Measurements from ENCODE around the gene FAM170B. TPM values are rescaled to one million over a fixed set of nuclear protein-coding genes. Genes with fewer than 3 reads are reported as not detected.

Gene FAM170B
- total RNA-seq, 2 experiments from 2014 or later: not detected

DNA sequence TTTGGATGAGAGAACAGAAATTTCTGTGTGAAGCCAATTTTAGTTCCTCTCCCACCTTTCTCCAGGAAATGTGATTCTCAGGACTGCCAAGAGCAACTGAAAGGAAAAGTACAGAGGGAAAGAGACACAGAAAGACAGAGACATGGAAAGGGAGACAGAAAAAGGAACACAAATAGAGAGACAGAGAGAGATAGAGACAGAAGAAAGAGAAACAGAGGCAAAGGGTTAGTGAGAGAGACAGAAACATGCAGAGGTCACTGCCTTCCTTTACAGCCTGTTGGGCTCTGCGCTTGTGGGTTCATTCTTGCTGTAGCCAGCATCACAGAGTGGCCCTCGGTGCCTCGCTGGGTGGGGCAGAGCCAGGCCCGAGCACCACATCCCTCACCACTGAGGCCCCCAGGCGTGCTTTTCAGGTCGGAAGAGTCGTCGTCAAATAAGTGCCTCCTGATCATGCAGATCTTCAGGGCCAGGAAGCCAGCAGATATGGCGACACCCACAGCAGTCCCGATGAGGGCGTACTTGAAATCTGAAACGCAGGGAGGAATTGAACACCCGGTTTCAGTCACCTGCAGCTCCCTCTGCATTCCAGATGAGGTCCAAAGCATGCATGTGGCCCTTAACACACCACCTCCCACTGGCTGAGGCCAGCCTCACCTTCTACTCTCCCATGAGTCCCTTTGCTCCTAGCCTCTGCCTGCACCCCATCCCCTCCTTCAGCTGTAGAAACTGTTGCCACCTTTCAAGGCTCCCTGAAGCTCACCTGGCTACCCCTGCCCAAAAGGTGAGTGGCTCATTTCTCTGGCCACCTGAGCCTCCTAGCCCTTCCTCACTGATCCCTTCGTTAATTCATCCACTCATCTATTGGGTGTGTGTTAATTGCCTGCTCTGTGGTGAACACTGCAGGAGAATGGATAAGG, 32.9 kb upstream of the FAM170B start:
- Mint-ChIP-seq H3K27me3 (ENCODE audit: low read depth) (no peaks in the 10 kb centered on the region), H3K4me3 (no peak overlapping the region), H3K27ac (no peak overlapping the region), H3K4me1 (ENCODE audit: low read depth) (no peaks in the 10 kb centered on the region), H3K36me3 (ENCODE audit: low read depth) (no peaks in the 10 kb centered on the region), H3K9me3 (no peaks in the 10 kb centered on the region)
- no peak for DNase-seq
- intact Hi-C loops (cut with micrococcal nuclease): no loop called here
- CTCF ChIA-PET: no interaction called here

DNA sequence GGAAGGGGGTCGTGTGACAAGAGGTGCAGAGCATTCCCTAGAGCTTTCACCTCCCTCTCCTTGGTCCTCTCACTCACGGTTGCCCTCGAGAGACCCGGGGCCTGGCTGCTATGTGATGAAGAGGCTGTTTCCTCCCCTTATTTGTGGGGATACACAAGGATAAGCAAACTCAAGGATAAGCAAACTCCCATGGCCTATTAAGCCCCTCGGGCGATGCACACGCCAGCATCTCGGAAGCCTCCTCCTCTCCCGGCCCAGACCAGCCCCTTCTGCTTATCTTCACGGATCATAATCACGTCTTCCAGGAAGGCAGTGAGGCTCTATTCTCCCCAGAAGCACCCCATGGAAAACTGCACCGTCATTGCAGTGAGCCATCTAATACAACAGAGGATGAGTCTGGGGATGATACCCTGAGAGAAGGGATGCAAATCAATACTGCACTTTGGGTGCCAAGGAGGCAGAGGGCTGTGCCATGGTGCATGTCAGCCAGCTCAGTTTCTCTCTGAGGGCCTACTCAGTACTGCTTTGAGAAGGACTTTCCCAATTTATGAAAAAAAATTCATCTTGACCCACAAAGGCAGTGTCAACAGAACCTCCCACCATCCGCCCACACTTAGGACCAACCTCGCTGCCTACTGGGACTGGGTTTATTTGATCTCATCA, 32.1 kb upstream of the FAM170B start:
- Mint-ChIP-seq H3K4me3 (no peak overlapping the region), H3K27ac (no peak overlapping the region), H3K36me3 (ENCODE audit: low read depth) (no peaks in the 10 kb centered on the region), H3K27me3 (ENCODE audit: low read depth) (no peaks in the 10 kb centered on the region), H3K4me1 (ENCODE audit: low read depth) (no peaks in the 10 kb centered on the region), H3K9me3 (no peaks in the 10 kb centered on the region)
- DNase-seq: no peak
- intact Hi-C loops (cut with micrococcal nuclease): loop anchor here (2.0 kb wide), 1 partner anchor 185 kb away; no protein-coding TSS in a partner anchor
- CTCF ChIA-PET: interaction anchor here (0.5 kb wide), 1 partner anchor 39 kb away, joined by 3 read pairs; no protein-coding TSS in a partner anchor

DNA sequence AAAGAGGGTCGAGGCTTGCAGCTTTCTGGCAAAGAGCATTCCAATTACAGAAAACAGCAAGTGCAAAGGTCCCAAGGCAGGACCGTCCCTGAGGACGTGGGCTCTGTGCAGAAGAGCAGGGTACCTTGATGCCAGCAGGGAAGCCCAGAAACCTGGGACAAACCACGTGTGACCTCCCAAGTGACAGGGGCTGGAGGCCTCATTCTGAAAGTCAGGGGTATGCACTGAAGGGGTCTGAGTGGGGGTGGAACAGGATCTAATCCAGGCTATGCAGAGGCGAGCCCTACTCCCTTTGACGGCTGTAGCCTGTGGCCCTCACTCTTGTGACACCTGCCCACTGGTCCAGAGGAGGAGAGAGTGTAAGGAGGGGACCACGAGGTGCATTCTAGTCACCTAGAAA, 31.4 kb upstream of the FAM170B start:
- CTCF ChIA-PET: interaction anchor here (0.6 to 1.6 kb wide), 2 partner anchors 254 to 507 kb away, joined by 4 to 8 read pairs; no protein-coding TSS in a partner anchor
- intact Hi-C loops (cut with micrococcal nuclease): loop anchor here (2.0 kb wide), 1 partner anchor 184 kb away; no protein-coding TSS in a partner anchor
- no peak overlapping the region for H3K27ac Mint-ChIP-seq
- no peaks in the 10 kb centered on the region for H3K27me3 Mint-ChIP-seq (ENCODE audit: low read depth)
- no peak for DNase-seq
- no peaks in the 10 kb centered on the region for H3K36me3 Mint-ChIP-seq (ENCODE audit: low read depth)
- no peaks in the 10 kb centered on the region for H3K4me1 Mint-ChIP-seq (ENCODE audit: low read depth)
- no peaks in the 10 kb centered on the region for H3K9me3 Mint-ChIP-seq
- H3K4me3 Mint-ChIP-seq: no peak overlapping the region

DNA sequence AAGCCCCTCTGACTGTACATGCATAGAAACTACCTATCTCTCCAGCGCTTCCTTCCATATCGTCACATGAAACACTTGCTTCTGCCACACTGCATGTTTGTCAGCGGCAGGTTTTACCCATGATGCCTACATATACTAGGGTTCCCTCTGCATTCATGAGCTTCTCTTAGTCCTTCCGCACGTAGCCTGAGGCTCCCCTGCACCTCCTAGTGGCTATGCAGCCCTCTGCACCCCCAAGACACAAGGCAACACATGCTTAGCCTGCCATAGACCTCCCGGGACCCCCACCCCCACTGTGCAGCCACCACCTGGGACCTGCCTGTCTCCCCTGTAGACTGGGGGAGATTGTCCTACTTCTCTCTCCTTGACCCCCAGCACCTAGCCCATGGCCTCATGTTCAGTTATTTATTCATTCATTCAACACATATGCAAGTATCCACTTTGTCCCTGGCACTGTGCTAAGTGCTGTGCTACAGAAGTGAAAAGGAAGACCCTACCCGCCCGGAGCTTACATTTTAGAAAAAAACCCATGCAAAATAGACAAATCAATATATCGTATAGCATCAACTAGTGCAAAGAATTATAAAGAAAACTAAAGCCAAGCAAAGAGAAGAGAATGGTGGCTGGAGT, 30.9 kb upstream of the FAM170B start:
- Mint-ChIP-seq H3K36me3 (ENCODE audit: low read depth) (no peaks in the 10 kb centered on the region), H3K27ac (no peak overlapping the region), H3K27me3 (ENCODE audit: low read depth) (no peaks in the 10 kb centered on the region), H3K4me3 (no peak overlapping the region), H3K9me3 (no peaks in the 10 kb centered on the region), H3K4me1 (ENCODE audit: low read depth) (no peaks in the 10 kb centered on the region)
- intact Hi-C loops (cut with micrococcal nuclease): loop anchor here (1.0 to 5.0 kb wide), 3 partner anchors 184 to 506 kb away; no protein-coding TSS in a partner anchor
- DNase-seq: peak; percentile 46
- CTCF ChIA-PET: interaction anchor here (0.6 to 1.6 kb wide), 9 partner anchors 9 to 609 kb away, joined by 3 to 8 read pairs (median 3); no protein-coding TSS in a partner anchor

DNA sequence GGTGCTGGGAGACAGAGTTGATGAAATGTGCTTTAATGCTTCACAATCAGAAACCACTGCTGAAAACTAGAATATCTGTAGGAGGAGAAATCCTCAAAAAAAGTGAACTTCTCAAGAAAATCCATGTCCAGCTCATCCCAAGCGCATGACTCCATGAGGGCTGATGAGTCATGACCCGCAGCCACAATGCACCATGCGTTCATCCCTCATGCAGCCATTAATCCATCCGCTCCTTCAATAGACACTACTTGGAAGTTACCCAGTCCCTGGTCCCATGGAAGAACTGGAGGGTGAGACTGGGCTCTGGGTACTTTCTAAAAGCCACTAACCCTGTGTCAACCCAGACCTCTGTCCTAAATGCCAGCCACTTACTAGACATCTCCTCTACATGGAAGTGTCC, 29.9 kb upstream of the FAM170B start:
- intact Hi-C loops (cut with micrococcal nuclease): loop anchor here (1.0 to 5.0 kb wide), 3 partner anchors 183 to 505 kb away; no protein-coding TSS in a partner anchor
- CTCF ChIA-PET: interaction anchor here (1.0 to 1.6 kb wide), 4 partner anchors 12 to 506 kb away, joined by 3 to 8 read pairs (median 5); no protein-coding TSS in a partner anchor

DNA sequence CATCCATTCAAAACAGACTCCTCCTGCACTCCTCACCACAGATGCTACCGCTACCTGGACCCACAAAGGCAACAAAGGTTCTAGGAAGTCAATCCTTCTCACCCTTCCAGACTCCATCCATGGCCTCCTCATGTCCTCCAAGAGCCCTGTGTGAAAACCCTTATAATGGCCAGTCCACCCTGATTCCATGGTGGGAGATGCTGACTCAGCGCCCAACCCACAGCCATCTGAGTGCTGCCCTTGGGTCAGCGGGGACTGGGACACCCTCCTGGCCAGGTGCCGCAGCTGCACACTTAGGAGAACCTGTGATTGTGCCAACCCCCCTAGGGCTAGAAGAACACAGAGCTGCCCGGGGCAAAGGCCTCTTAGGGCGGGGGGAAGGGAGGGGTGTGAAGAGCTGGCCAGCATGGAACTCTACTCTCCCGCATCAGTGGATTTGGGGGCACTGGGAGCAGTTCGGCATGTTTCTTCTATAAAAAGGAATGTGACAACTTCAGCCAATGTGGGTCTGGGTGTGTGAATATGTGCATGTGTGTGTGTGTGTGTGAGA, 29.0 kb upstream of the FAM170B start:
- H3K36me3 Mint-ChIP-seq (ENCODE audit: low read depth): no peaks in the 10 kb centered on the region
- H3K27ac Mint-ChIP-seq: no peak overlapping the region
- no peak for DNase-seq
- H3K4me3 Mint-ChIP-seq: no peak overlapping the region
- CTCF ChIA-PET: no interaction called here
- no peaks in the 10 kb centered on the region for H3K9me3 Mint-ChIP-seq
- intact Hi-C loops (cut with micrococcal nuclease): loop anchor here (5.0 kb wide), 1 partner anchor 349 kb away; no protein-coding TSS in a partner anchor
- H3K27me3 Mint-ChIP-seq (ENCODE audit: low read depth): peaks cover 3% of the 10 kb centered on the region
- H3K4me1 Mint-ChIP-seq (ENCODE audit: low read depth): no peaks in the 10 kb centered on the region

More for the DNA sequence above, 29.9 kb upstream of the FAM170B start:
- Mint-ChIP-seq H3K27ac (no peak overlapping the region), H3K27me3 (ENCODE audit: low read depth) (no peaks in the 10 kb centered on the region), H3K9me3 (no peaks in the 10 kb centered on the region), H3K4me1 (ENCODE audit: low read depth) (no peaks in the 10 kb centered on the region), H3K36me3 (ENCODE audit: low read depth) (no peaks in the 10 kb centered on the region), H3K4me3 (no peak overlapping the region)
- no peak for DNase-seq

DNA sequence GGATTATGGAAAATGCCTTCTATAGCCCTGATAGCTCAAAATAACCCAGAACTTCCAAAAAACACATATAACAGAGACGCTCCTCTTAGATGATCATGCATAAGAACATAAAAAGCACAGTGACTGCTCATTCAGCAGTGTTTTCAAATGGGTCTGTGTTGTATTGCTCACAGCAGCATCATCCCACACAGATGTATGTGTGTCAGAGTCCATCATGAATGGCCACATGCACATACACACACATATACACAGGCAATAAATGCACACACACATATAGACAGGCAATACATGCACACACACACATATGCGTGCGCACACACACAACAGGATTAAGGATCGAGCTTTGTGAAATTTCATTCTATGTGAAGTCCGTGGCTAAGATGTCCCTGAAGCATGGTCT, 28.2 kb upstream of the FAM170B start:
- CTCF ChIA-PET: interaction anchor here (0.7 to 1.3 kb wide), 4 partner anchors 15 to 882 kb away, joined by 3 to 5 read pairs (median 3); no protein-coding TSS in a partner anchor
- no peak overlapping the region for H3K27ac Mint-ChIP-seq
- no peaks in the 10 kb centered on the region for H3K4me1 Mint-ChIP-seq (ENCODE audit: low read depth)
- H3K4me3 Mint-ChIP-seq: no peak overlapping the region
- H3K9me3 Mint-ChIP-seq: no peaks in the 10 kb centered on the region
- no peaks in the 10 kb centered on the region for H3K36me3 Mint-ChIP-seq (ENCODE audit: low read depth)
- H3K27me3 Mint-ChIP-seq (ENCODE audit: low read depth): peaks cover 3% of the 10 kb centered on the region
- intact Hi-C loops (cut with micrococcal nuclease): loop anchor here (5.0 kb wide), 1 partner anchor 350 kb away; no protein-coding TSS in a partner anchor
- DNase-seq: no peak

DNA sequence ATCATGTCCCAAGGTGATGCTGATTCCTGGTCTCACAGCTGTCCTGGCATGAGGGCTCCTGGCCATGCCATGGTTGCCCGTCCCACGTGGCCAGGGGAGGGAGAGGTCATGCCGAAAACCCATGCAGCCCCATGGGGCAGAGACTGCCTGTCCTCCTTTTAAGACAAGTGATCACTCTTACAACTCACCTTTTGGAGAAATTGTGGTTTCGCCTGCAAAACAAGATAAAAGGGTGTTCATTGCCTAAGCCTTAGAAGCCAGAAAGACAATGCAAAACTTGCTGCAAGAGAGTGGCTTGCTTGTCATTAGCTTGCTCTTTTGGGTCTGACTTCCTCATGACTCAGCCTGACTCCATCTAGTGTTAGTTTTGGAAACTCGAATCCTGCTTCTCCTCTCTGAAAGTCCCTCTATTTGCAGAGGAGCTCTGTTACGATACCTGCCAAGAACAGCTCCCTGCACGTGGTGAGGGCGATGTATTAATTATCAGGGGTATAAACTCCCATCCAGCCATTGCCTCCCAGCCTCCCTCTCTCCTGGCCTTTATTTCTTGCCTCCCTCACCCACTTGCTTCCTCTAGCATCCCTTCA, 27.7 kb upstream of the FAM170B start:
- intact Hi-C loops (cut with micrococcal nuclease): loop anchor here (5.0 kb wide), 1 partner anchor 351 kb away; no protein-coding TSS in a partner anchor
- no peak overlapping the region for H3K27ac Mint-ChIP-seq

DNA sequence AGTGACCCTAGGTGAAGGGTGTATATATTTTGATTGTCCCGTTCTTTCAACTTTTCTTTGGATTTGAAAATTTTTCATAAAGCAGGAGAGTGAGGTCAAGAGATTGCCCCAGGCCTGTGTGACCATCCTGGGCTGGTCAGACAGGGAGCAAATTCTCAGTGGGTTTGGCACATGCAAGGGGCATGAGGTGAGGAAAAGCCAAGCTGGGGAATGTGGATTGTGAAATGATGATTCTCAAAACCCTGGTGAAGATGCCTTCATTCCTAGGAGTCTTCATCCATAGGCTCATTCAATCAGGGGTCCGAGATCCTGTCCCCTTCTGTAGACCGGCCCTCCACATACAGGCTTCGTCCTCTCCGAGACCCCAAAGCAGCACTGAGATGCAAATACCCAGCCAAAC, 27.0 kb upstream of the FAM170B start:
- DNase-seq: no peak
- Mint-ChIP-seq H3K9me3 (no peaks in the 10 kb centered on the region), H3K27me3 (ENCODE audit: low read depth) (peaks cover 7% of the 10 kb centered on the region), H3K4me1 (ENCODE audit: low read depth) (no peaks in the 10 kb centered on the region), H3K4me3 (no peak overlapping the region), H3K36me3 (ENCODE audit: low read depth) (no peaks in the 10 kb centered on the region), H3K27ac (no peak overlapping the region)
- intact Hi-C loops (cut with micrococcal nuclease): loop anchor here (5.0 kb wide), 1 partner anchor 351 kb away; no protein-coding TSS in a partner anchor
- CTCF ChIA-PET: interaction anchor here (1.3 kb wide), 2 partner anchors 14 to 505 kb away, joined by 3 to 5 read pairs; no protein-coding TSS in a partner anchor

More for the DNA sequence above, 27.7 kb upstream of the FAM170B start:
- Mint-ChIP-seq H3K4me1 (ENCODE audit: low read depth) (no peaks in the 10 kb centered on the region), H3K27me3 (ENCODE audit: low read depth) (peaks cover 5% of the 10 kb centered on the region), H3K4me3 (no peak overlapping the region), H3K9me3 (no peaks in the 10 kb centered on the region), H3K36me3 (ENCODE audit: low read depth) (no peaks in the 10 kb centered on the region)
- CTCF ChIA-PET: interaction anchor here (0.7 to 1.3 kb wide), 4 partner anchors 15 to 883 kb away, joined by 3 to 5 read pairs (median 3); no protein-coding TSS in a partner anchor
- no peak for DNase-seq

DNA sequence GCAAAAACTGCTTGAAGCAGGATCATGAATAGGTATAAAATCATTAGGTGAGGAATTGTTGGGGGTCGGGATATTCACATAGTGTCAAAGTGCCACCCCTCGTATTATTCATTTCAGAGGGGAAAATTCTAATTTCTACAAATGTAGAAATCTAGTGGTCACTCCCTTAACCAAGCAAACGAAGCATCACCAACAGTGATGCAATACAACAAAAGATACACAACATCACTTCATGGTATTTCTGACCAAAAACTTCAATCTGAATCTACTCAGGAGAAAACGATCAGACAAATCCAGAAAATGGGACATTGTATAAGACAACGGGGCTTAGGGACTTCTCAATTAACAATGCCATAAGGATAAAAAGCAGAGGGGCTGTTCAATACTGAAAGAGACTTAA, 26.3 kb upstream of the FAM170B start:
- DNase-seq: no peak
- no peak overlapping the region for H3K27ac Mint-ChIP-seq
- no peaks in the 10 kb centered on the region for H3K9me3 Mint-ChIP-seq
- H3K4me1 Mint-ChIP-seq (ENCODE audit: low read depth): no peaks in the 10 kb centered on the region
- H3K4me3 Mint-ChIP-seq: no peak overlapping the region
- CTCF ChIA-PET: no interaction called here
- intact Hi-C loops (cut with micrococcal nuclease): loop anchor here (5.0 kb wide), 1 partner anchor 352 kb away; no protein-coding TSS in a partner anchor
- peaks cover 11% of the 10 kb centered on the region for H3K27me3 Mint-ChIP-seq (ENCODE audit: low read depth)
- no peaks in the 10 kb centered on the region for H3K36me3 Mint-ChIP-seq (ENCODE audit: low read depth)

DNA sequence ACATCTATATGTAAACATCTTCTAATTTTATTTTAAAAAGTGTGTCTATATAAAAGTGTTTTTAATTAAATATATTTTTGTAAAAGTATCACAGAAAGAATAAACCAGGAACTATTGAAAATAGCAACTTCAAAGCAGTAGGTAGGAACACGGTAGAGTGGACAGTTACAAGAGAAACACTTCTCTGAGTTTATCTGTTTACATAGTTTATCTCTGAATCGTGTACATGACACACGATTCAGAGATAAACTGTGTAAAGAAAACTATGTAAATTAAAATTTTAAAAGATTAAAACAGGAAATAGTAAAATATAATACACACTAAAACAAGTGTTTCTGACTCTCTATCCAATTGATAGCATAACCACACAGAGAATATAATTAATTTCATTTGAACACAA, 25.1 kb upstream of the FAM170B start:
- no peak for DNase-seq
- CTCF ChIA-PET: no interaction called here
- Mint-ChIP-seq H3K4me3 (no peak overlapping the region), H3K36me3 (ENCODE audit: low read depth) (no peaks in the 10 kb centered on the region), H3K4me1 (ENCODE audit: low read depth) (no peaks in the 10 kb centered on the region), H3K9me3 (no peaks in the 10 kb centered on the region), H3K27ac (no peak overlapping the region), H3K27me3 (ENCODE audit: low read depth) (peaks cover 11% of the 10 kb centered on the region)
- intact Hi-C loops (cut with micrococcal nuclease): no loop called here
